Measurements from ENCODE around the gene MDN1.

MDN1 gene

GRCh38 chr6:89685311-89685710 is 134.3 kb downstream of the MDN1 start:
- no peak for DNase-seq

GRCh38 chr6:89682991-89683390 is 136.6 kb downstream of the MDN1 start:
- DNase-seq, result no peak

GRCh38 chr6:89681983-89682564 is 137.5 kb downstream of the MDN1 start:
- no peak for DNase-seq

GRCh38 chr6:89680551-89680950 is 139.0 kb downstream of the MDN1 start:
- DNase-seq, result no peak

GRCh38 chr6:89680150-89680549 is 139.4 kb downstream of the MDN1 start:
- no peak for DNase-seq

GRCh38 chr6:89679215-89680120 is 140.1 kb downstream of the MDN1 start:
- DNase-seq, result no peak

- DNase-seq, result no peak
These were observed 141.1 kb downstream of the MDN1 start for GRCh38 chr6:89678531-89678930.

- no peak for DNase-seq
These were observed 143.4 kb downstream of the MDN1 start for GRCh38 chr6:89675949-89676748.

- no peak for DNase-seq
These were observed 148.5 kb downstream of the MDN1 start for GRCh38 chr6:89670935-89671565.

- DNase-seq, result no peak
These were observed 150.6 kb downstream of the MDN1 start for GRCh38 chr6:89669002-89669401.

GRCh38 chr6:89667872-89668556 is 151.6 kb downstream of the MDN1 start:
- DNase-seq, result no peak

GRCh38 chr6:89662659-89663223 is 156.9 kb downstream of the MDN1 start:
- no peak for DNase-seq

- no peak for DNase-seq
These were observed 158.0 kb downstream of the MDN1 start for GRCh38 chr6:89661559-89661958.

GRCh38 chr6:89660981-89661380 is 158.6 kb downstream of the MDN1 start:
- peak; percentile 14 for DNase-seq

GRCh38 chr6:89657445-89658158 is 162.0 kb downstream of the MDN1 start:
- DNase-seq, result no peak

- no peak for DNase-seq
These were observed 164.5 kb downstream of the MDN1 start for GRCh38 chr6:89655122-89655521.

- DNase-seq, result no peak
These were observed 169.0 kb downstream of the MDN1 start for GRCh38 chr6:89650579-89650978.

- DNase-seq, result no peak
These were observed 169.9 kb downstream of the MDN1 start for GRCh38 chr6:89649682-89650081.

GRCh38 chr6:89644864-89645263 is 174.7 kb downstream of the MDN1 start:
- DNase-seq, result no peak

GRCh38 chr6:89643406-89643805 is 176.2 kb downstream of the MDN1 start:
- no peak for DNase-seq

GRCh38 chr6:89642956-89643355 is 176.6 kb downstream of the MDN1 start:
- DNase-seq, result no peak

All from retina (tissue), 1 donor.